GM23248 (cell line): Measurements from ENCODE around the gene KCNK18. TPM values are rescaled to one million over a fixed set of nuclear protein-coding genes. Genes with fewer than 3 reads are reported as not detected.

Experiments
- DNase-seq: peaks from one replicate; pipeline ENCODE4 v3.0.0-alpha.2; 2015
- H2AFZ ChIP-seq: fragments of 200-600 bp; sonication (generic); 2 replicates; pipeline ENCODE4 v1.6.1; 2016; ENCODE audit warnings: antibody characterized with exemption
- H3F3A ChIP-seq: fragments of 200-600 bp; sonication (generic); 2 replicates; pipeline ENCODE4 v1.6.1; 2016; ENCODE audit warnings: mild to moderate bottlenecking, antibody characterized with exemption, mixed run types; ENCODE audit not compliant: insufficient read depth
- H3K27ac ChIP-seq: fragments of 200-600 bp; sonication (generic); 2 replicates; pipeline ENCODE4 v1.5.1; 2016; ENCODE audit warnings: mild to moderate bottlenecking
- H3K27me3 ChIP-seq: fragments of 200-600 bp; sonication (generic); replicated peaks from 2 replicates; pipeline ENCODE4 v1.6.1; 2016; ENCODE audit warnings: mild to moderate bottlenecking; ENCODE audit not compliant: insufficient read depth
- H3K36me3 ChIP-seq: fragments of 200-600 bp; sonication (generic); 2 replicates; pipeline ENCODE4 v1.6.1; 2016; ENCODE audit warnings: low read depth, mild to moderate bottlenecking
- H3K4me1 ChIP-seq: fragments of 200-600 bp; sonication (generic); 2 replicates; pipeline ENCODE4 v1.6.1; 2016; ENCODE audit warnings: mild to moderate bottlenecking; ENCODE audit not compliant: insufficient read depth
- H3K4me2 ChIP-seq: fragments of 200-600 bp; sonication (generic); one replicate; pipeline ENCODE4 v1.6.1; 2016; ENCODE audit warnings: mild to moderate bottlenecking; ENCODE audit not compliant: unreplicated experiment
- H3K4me3 ChIP-seq: fragments of 200-600 bp; sonication (generic); 2 replicates; pipeline ENCODE4 v1.5.1; 2016; ENCODE audit warnings: mild to moderate bottlenecking
- H3K79me2 ChIP-seq: fragments of 200-600 bp; sonication (generic); 2 replicates; pipeline ENCODE4 v1.6.1; 2016; ENCODE audit warnings: mild to moderate bottlenecking; ENCODE audit not compliant: insufficient read depth
- H3K9ac ChIP-seq: fragments of 200-600 bp; sonication (generic); 2 replicates; pipeline ENCODE4 v1.6.1; 2016; ENCODE audit warnings: mild to moderate bottlenecking
- H3K9me2 ChIP-seq: fragments of 200-600 bp; sonication (generic); 2 replicates; pipeline ENCODE4 v1.6.1; 2016; ENCODE audit warnings: mixed run types, mild to moderate bottlenecking, moderate library complexity; ENCODE audit not compliant: insufficient read depth
- H3K9me3 ChIP-seq: fragments of 200-600 bp; sonication (generic); one replicate; pipeline ENCODE4 v1.6.1; 2017; ENCODE audit warnings: low read depth
- H4K20me1 ChIP-seq: fragments of 200-600 bp; sonication (generic); 2 replicates; pipeline ENCODE4 v1.6.0; 2016; ENCODE audit not compliant: insufficient read depth
- EZH2 ChIP-seq: fragments of 200-600 bp; sonication (generic); IDR thresholded peaks from 2 replicates; pipeline ENCODE4 v1.6.1; 2018; ENCODE audit warnings: antibody characterized with exemption, mild to moderate bottlenecking; ENCODE audit not compliant: insufficient read depth, poor library complexity, severe bottlenecking
- EZH2phosphoT487 ChIP-seq: fragments of 200-600 bp; sonication (generic); IDR thresholded peaks from 2 replicates; pipeline ENCODE4 v1.6.1; 2018; ENCODE audit warnings: antibody characterized with exemption, moderate library complexity, mild to moderate bottlenecking, low read depth; ENCODE audit not compliant: insufficient read depth
- WGBS, 2 experiments: methylation state at CpG; one replicate each; pipeline ENCODE4 v1.1.6; 2015 to 2017; ENCODE audit warnings: low lambda C conversion rate in 2 of 2, low coverage in 1 of 2; ENCODE audit errors: missing lambda C conversion rate in 2 of 2; 5-methylcytosine and 5-hydroxymethylcytosine counted together
- in situ Hi-C: fragments of 300-500 bp; cut with MboI; formaldehyde crosslinking; loops from 2 replicates; pipeline ENCODE4 v1.15.0; 2020
- polyA plus RNA-seq: library from polyadenylated mRNA; unstranded; fragments of >200 nt; fragmentation: Nextera tagmentation; extraction: Ambion mirVana; gene quantifications from 2 replicates; pipeline ENCODE4 v1.2.1, GENCODE V29; 2016
- total RNA-seq: library from RNA; depleted of rRNA; stranded (reverse); fragments of >200 nt; shearing (Covaris generic); gene quantifications from 2 replicates; pipeline ENCODE4 v1.2.3, GENCODE V29; 2014

The KCNK18 gene
- total and polyA plus RNA-seq, 2 experiments from 2014 or later = not detected

GRCh38 chr10:117201826-117202225 is 4.5 kb downstream of the KCNK18 start:
- no peaks in the 10 kb centered on the region for H4K20me1 ChIP-seq
- H3K27me3 ChIP-seq = peaks cover 14% of the 10 kb centered on the region
- no peak for DNase-seq
- TF ChIP-seq EZH2phosphoT487 (no peak), EZH2 (no peak)
- H3K9ac ChIP-seq = no peak overlapping the region
- no peak overlapping the region for H3K4me2 ChIP-seq
- H3K79me2 ChIP-seq = no peaks in the 10 kb centered on the region
- H3K4me3 ChIP-seq = no peak overlapping the region
- no peaks in the 10 kb centered on the region for H3K9me3 ChIP-seq
- H3F3A ChIP-seq = no peaks in the 10 kb centered on the region
- H2AFZ ChIP-seq = no peak overlapping the region
- no peak overlapping the region for H3K27ac ChIP-seq
- in situ Hi-C loops = loop anchor here (25.0 kb wide), 1 partner anchor 1060 kb away; no protein-coding TSS in a partner anchor
- H3K4me1 ChIP-seq = no peaks in the 10 kb centered on the region
- WGBS, 2 experiments = 31 to 44% methylated on average over 4 of the region's 4 CpGs
- H3K9me2 ChIP-seq = no peaks in the 10 kb centered on the region
- H3K36me3 ChIP-seq = no peaks in the 10 kb centered on the region

GRCh38 chr10:117204316-117204715 is 7.0 kb downstream of the KCNK18 start:
- in situ Hi-C loops = loop anchor here (25.0 kb wide), 1 partner anchor 1058 kb away; no protein-coding TSS in a partner anchor
- H3K36me3 ChIP-seq = no peaks in the 10 kb centered on the region
- no peaks in the 10 kb centered on the region for H3F3A ChIP-seq
- no peak for TF ChIP-seq EZH2
- no peak overlapping the region for H2AFZ ChIP-seq
- no peak overlapping the region for H3K4me3 ChIP-seq
- H4K20me1 ChIP-seq = no peaks in the 10 kb centered on the region
- no peaks in the 10 kb centered on the region for H3K79me2 ChIP-seq
- H3K4me1 ChIP-seq = no peaks in the 10 kb centered on the region
- 24 to 25% methylated on average over 2 of the region's 2 CpGs for WGBS, 2 experiments
- H3K9me3 ChIP-seq = no peaks in the 10 kb centered on the region
- H3K9ac ChIP-seq = no peak overlapping the region
- H3K4me2 ChIP-seq = no peak overlapping the region
- no peak overlapping the region for H3K27ac ChIP-seq
- peaks cover 3% of the 10 kb centered on the region; the same call in 1 of the 2 replicates for H3K27me3 ChIP-seq
- DNase-seq = no peak
- no peaks in the 10 kb centered on the region for H3K9me2 ChIP-seq

GRCh38 chr10:117212176-117212575 is 14.9 kb downstream of the KCNK18 start:
- WGBS, 2 experiments = 39 to 44% methylated on average over 1 of the region's 1 CpG
- H3K9ac ChIP-seq = no peak overlapping the region
- in situ Hi-C loops = loop anchor here (25.0 kb wide), 1 partner anchor 1050 kb away; no protein-coding TSS in a partner anchor
- H3K27ac ChIP-seq = no peak overlapping the region
- H2AFZ ChIP-seq = no peak overlapping the region
- no peaks in the 10 kb centered on the region for H4K20me1 ChIP-seq
- H3K36me3 ChIP-seq = no peaks in the 10 kb centered on the region
- H3K79me2 ChIP-seq = no peaks in the 10 kb centered on the region
- no peak overlapping the region for H3K4me2 ChIP-seq
- no peaks in the 10 kb centered on the region for H3K9me3 ChIP-seq
- no peaks in the 10 kb centered on the region for H3K4me1 ChIP-seq
- DNase-seq = no peak
- H3K27me3 ChIP-seq = peaks cover 25% of the 10 kb centered on the region
- TF ChIP-seq EZH2 = no peak
- TF ChIP-seq EZH2phosphoT487 = no peak
- no peaks in the 10 kb centered on the region for H3K9me2 ChIP-seq
- H3K4me3 ChIP-seq = no peak overlapping the region
- no peaks in the 10 kb centered on the region for H3F3A ChIP-seq

GRCh38 chr10:117214401-117214800 is 17.1 kb downstream of the KCNK18 start:
- 39 to 58% methylated on average over 1 of the region's 1 CpG for WGBS, 2 experiments

More at GRCh38 chr10:117214401-117214800, 17.1 kb downstream of the KCNK18 start:
- Histone ChIP-seq H3K4me3 (no peak overlapping the region), H3K9me3 (no peaks in the 10 kb centered on the region), H3K4me2 (no peak overlapping the region), H3K9ac (no peak overlapping the region), H3K4me1 (no peaks in the 10 kb centered on the region), H3K36me3 (no peaks in the 10 kb centered on the region), H3F3A (no peaks in the 10 kb centered on the region), H4K20me1 (no peaks in the 10 kb centered on the region), H3K9me2 (no peaks in the 10 kb centered on the region), H2AFZ (no peak overlapping the region), H3K27ac (no peak overlapping the region), H3K79me2 (no peaks in the 10 kb centered on the region), H3K27me3 (peaks cover 25% of the 10 kb centered on the region)
- TF ChIP-seq EZH2phosphoT487 (no peak), EZH2 (no peak)
- peak; percentile 47 for DNase-seq
- in situ Hi-C loops = loop anchor here (25.0 kb wide), 1 partner anchor 1048 kb away; no protein-coding TSS in a partner anchor
